GM23338 (cell line): ENCODE measurements around the gene NUF2. TPM values are rescaled to one million over a fixed set of nuclear protein-coding genes. Genes with fewer than 3 reads are reported as not detected.

Experiments
- ATAC-seq: fragments of 200-7000 bp; cut with Tn5 transposase; 3 replicates; pipeline ENCODE4 v1.9.1; 2020
- DNase-seq: peaks from one replicate; pipeline ENCODE4 v3.0.0-alpha.2; 2015; ENCODE audit warnings: low spot score
- H2AFZ ChIP-seq: fragments of 200-600 bp; sonication (generic); 2 replicates; pipeline ENCODE4 v1.8.0; 2016; ENCODE audit warnings: antibody characterized with exemption, mild to moderate bottlenecking, moderate library complexity
- H3F3A ChIP-seq: fragments of 200-600 bp; sonication (generic); replicated peaks from 2 replicates; pipeline ENCODE4 v1.8.0; 2017; ENCODE audit warnings: antibody characterized with exemption, mixed run types, low read depth
- H3K27ac ChIP-seq: fragments of 200-600 bp; sonication (generic); 2 replicates; pipeline ENCODE4 v1.6.1; 2016; ENCODE audit warnings: low read depth
- H3K27me3 ChIP-seq: fragments of 200-600 bp; sonication (generic); 2 replicates; pipeline ENCODE4 v1.8.0; 2016; ENCODE audit warnings: mild to moderate bottlenecking, mixed run types, moderate library complexity; ENCODE audit not compliant: insufficient read depth
- H3K36me3 ChIP-seq: fragments of 200-600 bp; sonication (generic); 2 replicates; pipeline ENCODE4 v1.8.0; 2016; ENCODE audit warnings: mild to moderate bottlenecking; ENCODE audit not compliant: insufficient read depth
- H3K4me1 ChIP-seq: fragments of 200-600 bp; sonication (generic); 2 replicates; pipeline ENCODE4 v1.8.0; 2016; ENCODE audit warnings: mild to moderate bottlenecking, moderate library complexity; ENCODE audit not compliant: insufficient read depth
- H3K4me2 ChIP-seq: fragments of 200-600 bp; sonication (generic); 2 replicates; pipeline ENCODE4 v1.7.1; 2017; ENCODE audit warnings: mixed run types
- H3K4me3 ChIP-seq: fragments of 200-600 bp; sonication (generic); 2 replicates; pipeline ENCODE4 v1.6.1; 2016; ENCODE audit warnings: mixed run types
- H3K79me2 ChIP-seq: fragments of 200-600 bp; sonication (generic); replicated peaks from 2 replicates; pipeline ENCODE4 v1.8.0; 2017; ENCODE audit warnings: mild to moderate bottlenecking; ENCODE audit not compliant: insufficient read depth
- H3K9me2 ChIP-seq: fragments of 200-600 bp; sonication (generic); 2 replicates; pipeline ENCODE4 v1.8.0; 2017; ENCODE audit not compliant: insufficient read depth
- H4K20me1 ChIP-seq: fragments of 200-600 bp; sonication (generic); replicated peaks from 2 replicates; pipeline ENCODE4 v1.8.0; 2017; ENCODE audit warnings: mild to moderate bottlenecking; ENCODE audit not compliant: insufficient read depth
- H3K27ac Mint-ChIP-seq: 2 replicates; pipeline ENCODE4 v1.8.0; 2020; ENCODE audit warnings: inconsistent platforms, mild to moderate bottlenecking, moderate library complexity, mixed read lengths
- H3K27me3 Mint-ChIP-seq: 3 replicates; pipeline ENCODE4 v1.8.0; 2022; ENCODE audit warnings: low read depth, mild to moderate bottlenecking, moderate library complexity, mixed read lengths, inconsistent platforms; ENCODE audit not compliant: insufficient read depth, poor library complexity
- H3K36me3 Mint-ChIP-seq: 3 replicates; pipeline ENCODE4 v1.8.0; 2021; ENCODE audit warnings: low read depth, mild to moderate bottlenecking, inconsistent platforms, moderate library complexity, mixed read lengths
- H3K4me1 Mint-ChIP-seq: 3 replicates; pipeline ENCODE4 v1.8.0; 2020; ENCODE audit warnings: mild to moderate bottlenecking, inconsistent platforms, mixed read lengths
- H3K4me3 Mint-ChIP-seq: 3 replicates; pipeline ENCODE4 v1.8.0; 2021; ENCODE audit warnings: moderate library complexity, mild to moderate bottlenecking, inconsistent platforms, mixed read lengths
- H3K9me3 Mint-ChIP-seq: 3 replicates; pipeline ENCODE4 v1.8.0; 2020; ENCODE audit warnings: moderate library complexity, mild to moderate bottlenecking, inconsistent platforms, mixed read lengths
- CREB1 ChIP-seq: fragments of 250-450 bp; sonication (Bioruptor Pico); IDR thresholded peaks from 2 replicates; pipeline ENCODE4 v1.5.0; 2020; ENCODE audit warnings: low read depth, mild to moderate bottlenecking, moderate library complexity
- CTCF ChIP-seq, 2 experiments: fragments of 200-600 bp in 1 of 2; sonication (generic) in 1 of 2; conservative IDR thresholded peaks; 2 replicates each; pipeline versions ENCODE4 v1.5.1 to v1.6.1; 2016 to 2017; ENCODE audit warnings: antibody characterized with exemption in 2 of 2, low read depth in 2 of 2, mild to moderate bottlenecking in 2 of 2, moderate library complexity in 1 of 2
- ETS1 ChIP-seq: IDR thresholded peaks from 2 replicates; pipeline ENCODE4 v1.6.1; 2016; ENCODE audit warnings: antibody characterized with exemption
- EZH2 ChIP-seq: fragments of 200-600 bp; sonication (generic); IDR thresholded peaks from one replicate; pipeline ENCODE4 v1.8.0; 2017; ENCODE audit warnings: antibody characterized with exemption, mild to moderate bottlenecking, low read depth; ENCODE audit not compliant: unreplicated experiment
- EZH2phosphoT487 ChIP-seq: fragments of 200-600 bp; sonication (generic); IDR thresholded peaks from one replicate; pipeline ENCODE4 v1.8.1; 2018; ENCODE audit warnings: antibody characterized with exemption; ENCODE audit not compliant: unreplicated experiment
- JUNB ChIP-seq: IDR thresholded peaks from one replicate; pipeline ENCODE4 v1.6.1; 2016; ENCODE audit warnings: antibody characterized with exemption; ENCODE audit not compliant: unreplicated experiment
- NANOG ChIP-seq: IDR thresholded peaks from 2 replicates; pipeline ENCODE4 v1.6.1; 2016; ENCODE audit warnings: antibody characterized with exemption, borderline replicate concordance
- POLR2AphosphoS5 ChIP-seq: IDR thresholded peaks from 2 replicates; pipeline ENCODE4 v1.6.1; 2016; ENCODE audit warnings: antibody characterized with exemption, low read depth
- REST ChIP-seq: IDR thresholded peaks from one replicate; pipeline ENCODE4 v1.6.1; 2018; ENCODE audit warnings: antibody characterized with exemption; ENCODE audit not compliant: unreplicated experiment
- STAT1 ChIP-seq: IDR thresholded peaks from one replicate; pipeline ENCODE4 v1.6.1; 2016; ENCODE audit warnings: antibody characterized with exemption; ENCODE audit not compliant: unreplicated experiment
- ZNF114 ChIP-seq: fragments of 250-450 bp; sonication (Bioruptor Pico); IDR thresholded peaks from 2 replicates; pipeline ENCODE4 v1.5.0; 2020; ENCODE audit warnings: mild to moderate bottlenecking, moderate library complexity
- ZNF331 ChIP-seq: fragments of 250-450 bp; sonication (Bioruptor Pico); IDR thresholded peaks from 2 replicates; pipeline ENCODE4 v1.5.0; 2020; ENCODE audit warnings: low read depth, mild to moderate bottlenecking, moderate library complexity
- ZNF462 ChIP-seq: fragments of 250-450 bp; sonication (Bioruptor Pico); IDR thresholded peaks from 2 replicates; pipeline ENCODE4 v1.5.0; 2020; ENCODE audit warnings: mild to moderate bottlenecking, moderate library complexity
- polyA plus RNA-seq: library from polyadenylated mRNA; unstranded; fragments of >200 nt; fragmentation: Nextera tagmentation; extraction: Ambion mirVana; gene quantifications from 2 replicates; pipeline ENCODE4 v1.2.1, GENCODE V29; 2016
- total RNA-seq: library from RNA; depleted of rRNA; stranded (reverse); fragments of >200 nt; shearing (Covaris generic); gene quantifications from 2 replicates; pipeline ENCODE4 v1.2.3, GENCODE V29; 2014

The NUF2 gene
- total and polyA plus RNA-seq, 2 experiments from 2014 or later: 21.7 to 51.4 TPM

- H2AFZ ChIP-seq: no peak overlapping the region
- H3K27ac ChIP-seq: no peak overlapping the region
- H3K79me2 ChIP-seq: no peaks in the 10 kb centered on the region
- Mint-ChIP-seq H3K27me3 (no peaks in the 10 kb centered on the region), H3K36me3 (peaks cover 2% of the 10 kb centered on the region; the same call in 1 of the 3 replicates), H3K4me1 (0 out of 3 replicates have a peak, but pooled peaks cover 3% of the 10 kb centered on the region), H3K27ac (no peak overlapping the region), H3K9me3 (peaks cover 2% of the 10 kb centered on the region; the same call in 1 of the 3 replicates), H3K4me3 (no peak overlapping the region)
- H3K4me3 ChIP-seq: no peak overlapping the region
- no peak overlapping the region for H3K4me2 ChIP-seq
- no peaks in the 10 kb centered on the region for H3K27me3 ChIP-seq
- no peak for ATAC-seq
- H4K20me1 ChIP-seq: no peaks in the 10 kb centered on the region
- no peak for DNase-seq
- no peak for TF ChIP-seq CTCF (conservative IDR thresholded peaks at IDR 0.05; ENCODE audit: low read depth in 2 of 2)
- no peak for TF ChIP-seq POLR2AphosphoS5
- no peak for TF ChIP-seq NANOG
- no peak for TF ChIP-seq JUNB
- TF ChIP-seq ETS1: no peak
- no peak for TF ChIP-seq ZNF331 (CRISPR knock-in tag)
- TF ChIP-seq REST: no peak
- TF ChIP-seq EZH2phosphoT487: no peak
- TF ChIP-seq ZNF114 (CRISPR knock-in tag): no peak
- TF ChIP-seq EZH2: no peak
- no peak for TF ChIP-seq ZNF462
- TF ChIP-seq CREB1: no peak
- TF ChIP-seq STAT1: no peak
- no peaks in the 10 kb centered on the region for H3K36me3 ChIP-seq
- H3K4me1 ChIP-seq: no peaks in the 10 kb centered on the region
- no peaks in the 10 kb centered on the region for H3F3A ChIP-seq
- no peaks in the 10 kb centered on the region for H3K9me2 ChIP-seq
Observed at GRCh38 chr1:163388970-163389369, 67.2 kb downstream of the NUF2 start.
